K562 (cell line): ENCODE results near the gene ZBTB2.

Experiments used
- CTCF ChIP-seq, 3 experiments: IDR thresholded peaks in 2 of 3; conservative IDR thresholded peaks in 1 of 3; 2 replicates each; pipeline ENCODE4 v1.5.1; 2011 to 2012; ENCODE audit warnings: low read length in 3 of 3, mild to moderate bottlenecking in 3 of 3, control low read depth in 2 of 3, improper control_type of control experiment in 1 of 3, inconsistent platforms in 1 of 3, low read depth in 1 of 3, mixed read lengths in 1 of 3, moderate library complexity in 1 of 3; ENCODE audit not compliant: insufficient read depth in 2 of 3
- EP300 ChIP-seq: IDR thresholded peaks from 2 replicates; pipeline ENCODE4 v1.6.1; 2012; ENCODE audit warnings: low read length, improper control_type of control experiment
- FOXA3 ChIP-seq, 2 experiments: fragments of 450-650 bp in 1 of 2; sonication (generic) in 1 of 2; formaldehyde crosslinking; IDR thresholded peaks in 1 of 2; conservative IDR thresholded peaks in 1 of 2; 2 replicates each; pipeline versions ENCODE4 v1.4.0 to v1.8.0; 2020 to 2022; ENCODE audit warnings: mild to moderate bottlenecking in 2 of 2, missing genetic modification reagents in 1 of 2
- FOXM1 ChIP-seq, 2 experiments: fragments of 450-650 bp in 1 of 2; sonication (generic) in 1 of 2; formaldehyde crosslinking in 1 of 2; IDR thresholded peaks; 2 replicates each; pipeline versions ENCODE4 v1.6.1 to v1.9.0; 2017 to 2022; ENCODE audit warnings: low read depth in 2 of 2, mild to moderate bottlenecking in 2 of 2, missing genetic modification reagents in 1 of 2, moderate library complexity in 1 of 2
- HDAC6 ChIP-seq: IDR thresholded peaks from 2 replicates; pipeline ENCODE4 v1.6.1; 2012; ENCODE audit warnings: low read depth, mild to moderate bottlenecking, control low read depth, inconsistent platforms, low read length, moderate library complexity
- KDM1A ChIP-seq, 2 experiments: fragments of 450-650 bp; IDR thresholded peaks; 2 replicates each; pipeline ENCODE4 v1.6.1; 2016; ENCODE audit warnings: mild to moderate bottlenecking in 2 of 2
- NFATC3 ChIP-seq: fragments of 450-650 bp; IDR thresholded peaks from 2 replicates; pipeline ENCODE4 v1.6.1; 2017; ENCODE audit warnings: mild to moderate bottlenecking
- POLR2A ChIP-seq: fragments of 450-650 bp; conservative IDR thresholded peaks from 2 replicates; pipeline ENCODE4 v1.6.1; 2016
- TAF1 ChIP-seq: IDR thresholded peaks from 2 replicates; pipeline ENCODE4 v1.6.1; 2011; ENCODE audit warnings: mild to moderate bottlenecking, low read length, moderate library complexity; ENCODE audit not compliant: insufficient read depth, control insufficient read depth, severe bottlenecking; ENCODE audit errors: extremely low read depth
- UBTF ChIP-seq, 2 experiments: IDR thresholded peaks; 2 replicates each; pipeline ENCODE4 v1.6.1; 2012; ENCODE audit warnings: improper control_type of control experiment in 2 of 2, low read depth in 2 of 2, low read length in 2 of 2, borderline replicate concordance in 1 of 2
- ZFP91 ChIP-seq: sonication (generic); formaldehyde crosslinking; IDR thresholded peaks from 2 replicates; pipeline ENCODE4 v1.8.0; 2022; ENCODE audit warnings: mild to moderate bottlenecking, missing genetic modification reagents
- ZNF644 ChIP-seq: fragments of 200-800 bp; sonication (Bioruptor generic); IDR thresholded peaks from 2 replicates; pipeline ENCODE4 v1.6.1; 2016; ENCODE audit warnings: low read depth, missing genetic modification characterization, missing compliant biosample characterization
- ZZZ3 ChIP-seq: fragments of 450-650 bp; IDR thresholded peaks from 2 replicates; pipeline ENCODE4 v1.6.1; 2016; ENCODE audit warnings: antibody characterized with exemption, mild to moderate bottlenecking, moderate library complexity
- TF ChIP-seq, protein P1 (sequence below): sonication (generic); formaldehyde crosslinking; IDR thresholded peaks from 2 replicates; pipeline ENCODE4 v1.8.1; 2023; ENCODE audit warnings: mild to moderate bottlenecking, missing genetic modification reagents

DNA sequence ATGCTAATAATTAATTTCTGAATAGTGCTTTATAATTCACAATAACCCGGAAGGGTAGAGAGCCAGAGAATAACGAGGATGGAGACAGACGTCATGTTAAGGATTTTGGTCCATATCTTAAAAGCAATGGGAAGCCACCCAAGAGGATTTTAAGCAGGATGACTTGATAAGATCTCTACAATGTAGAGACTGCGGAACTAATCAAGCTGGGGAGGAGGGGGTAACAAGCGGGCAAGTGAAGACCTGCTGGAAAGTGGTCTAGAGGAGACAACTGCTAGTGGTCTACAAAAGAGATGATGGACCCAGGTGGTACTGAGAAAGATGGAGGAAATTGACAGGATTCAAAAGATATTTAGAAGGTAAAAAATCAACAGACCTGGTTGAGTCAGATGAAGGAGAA lies 7.2 kb downstream of the ZBTB2 start:
- no peak for TF ChIP-seq ZFP91 (CRISPR knock-in tag)
- no peak for TF ChIP-seq EP300
- TF ChIP-seq TAF1, result no peak
- TF ChIP-seq, protein P1, sequence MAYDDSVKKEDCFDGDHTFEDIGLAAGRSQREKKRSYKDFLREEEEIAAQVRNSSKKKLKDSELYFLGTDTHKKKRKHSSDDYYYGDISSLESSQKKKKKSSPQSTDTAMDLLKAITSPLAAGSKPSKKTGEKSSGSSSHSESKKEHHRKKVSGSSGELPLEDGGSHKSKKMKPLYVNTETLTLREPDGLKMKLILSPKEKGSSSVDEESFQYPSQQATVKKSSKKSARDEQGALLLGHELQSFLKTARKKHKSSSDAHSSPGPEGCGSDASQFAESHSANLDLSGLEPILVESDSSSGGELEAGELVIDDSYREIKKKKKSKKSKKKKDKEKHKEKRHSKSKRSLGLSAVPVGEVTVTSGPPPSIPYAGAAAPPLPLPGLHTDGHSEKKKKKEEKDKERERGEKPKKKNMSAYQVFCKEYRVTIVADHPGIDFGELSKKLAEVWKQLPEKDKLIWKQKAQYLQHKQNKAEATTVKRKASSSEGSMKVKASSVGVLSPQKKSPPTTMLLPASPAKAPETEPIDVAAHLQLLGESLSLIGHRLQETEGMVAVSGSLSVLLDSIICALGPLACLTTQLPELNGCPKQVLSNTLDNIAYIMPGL (CRISPR knock-in tag), result no peak
- TF ChIP-seq CTCF (IDR thresholded peaks at IDR 0.05 in 2 of 3, conservative IDR thresholded peaks at IDR 0.05 in 1 of 3; ENCODE audit: insufficient read depth in 2 of 3, low read depth in 1 of 3, low read length in 3 of 3), result no peak
- TF ChIP-seq ZZZ3, result no peak
- TF ChIP-seq NFATC3, result no peak
- TF ChIP-seq HDAC6, result no peak
- TF ChIP-seq FOXM1 (IDR thresholded peaks at IDR 0.05; ENCODE audit: low read depth), result no peak
- TF ChIP-seq FOXM1 (CRISPR knock-in tag; IDR thresholded peaks at IDR 0.05; ENCODE audit: low read depth), result no peak
- no peak for TF ChIP-seq POLR2A
- no peak for TF ChIP-seq UBTF (IDR thresholded peaks at IDR 0.05; ENCODE audit: borderline replicate concordance in 1 of 2, low read depth in 2 of 2, low read length in 2 of 2)
- TF ChIP-seq FOXA3 (CRISPR knock-in tag; conservative IDR thresholded peaks at IDR 0.05 in 1 of 2, IDR thresholded peaks at IDR 0.05 in 1 of 2), result no peak
- no peak for TF ChIP-seq ZNF644 (tag)
- TF ChIP-seq KDM1A (IDR thresholded peaks at IDR 0.05), result no peak
